NB4 (cell line): ENCODE measurements around the gene STH.

Source experiments
- POLR2A ChIP-seq: IDR thresholded peaks from 2 replicates; pipeline ENCODE4 v1.6.1; 2011; ENCODE audit warnings: mild to moderate bottlenecking; ENCODE audit not compliant: insufficient read length; ENCODE audit errors: extremely low read depth
- TF ChIP-seq, protein P1 (sequence below): IDR thresholded peaks from one replicate; pipeline ENCODE4 v1.5.1; 2012; ENCODE audit warnings: low read depth, low read length
- TF ChIP-seq, protein P2 (sequence below): IDR thresholded peaks from 2 replicates; pipeline ENCODE4 v1.6.1; 2011; ENCODE audit warnings: low read depth, low read length

GRCh38 chr17:45971698-45972141, 27.3 kb upstream of the STH start:
- TF ChIP-seq, protein P1, sequence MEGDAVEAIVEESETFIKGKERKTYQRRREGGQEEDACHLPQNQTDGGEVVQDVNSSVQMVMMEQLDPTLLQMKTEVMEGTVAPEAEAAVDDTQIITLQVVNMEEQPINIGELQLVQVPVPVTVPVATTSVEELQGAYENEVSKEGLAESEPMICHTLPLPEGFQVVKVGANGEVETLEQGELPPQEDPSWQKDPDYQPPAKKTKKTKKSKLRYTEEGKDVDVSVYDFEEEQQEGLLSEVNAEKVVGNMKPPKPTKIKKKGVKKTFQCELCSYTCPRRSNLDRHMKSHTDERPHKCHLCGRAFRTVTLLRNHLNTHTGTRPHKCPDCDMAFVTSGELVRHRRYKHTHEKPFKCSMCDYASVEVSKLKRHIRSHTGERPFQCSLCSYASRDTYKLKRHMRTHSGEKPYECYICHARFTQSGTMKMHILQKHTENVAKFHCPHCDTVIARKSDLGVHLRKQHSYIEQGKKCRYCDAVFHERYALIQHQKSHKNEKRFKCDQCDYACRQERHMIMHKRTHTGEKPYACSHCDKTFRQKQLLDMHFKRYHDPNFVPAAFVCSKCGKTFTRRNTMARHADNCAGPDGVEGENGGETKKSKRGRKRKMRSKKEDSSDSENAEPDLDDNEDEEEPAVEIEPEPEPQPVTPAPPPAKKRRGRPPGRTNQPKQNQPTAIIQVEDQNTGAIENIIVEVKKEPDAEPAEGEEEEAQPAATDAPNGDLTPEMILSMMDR, result peak; percentile 41
- no peak for TF ChIP-seq POLR2A
- TF ChIP-seq, protein P2, sequence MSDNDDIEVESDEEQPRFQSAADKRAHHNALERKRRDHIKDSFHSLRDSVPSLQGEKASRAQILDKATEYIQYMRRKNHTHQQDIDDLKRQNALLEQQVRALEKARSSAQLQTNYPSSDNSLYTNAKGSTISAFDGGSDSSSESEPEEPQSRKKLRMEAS, result no peak
